Bladder microvascular endothelial cell (primary cell): ENCODE data around the gene GRAP2. TPM values are rescaled to one million over a fixed set of nuclear protein-coding genes. Genes with fewer than 3 reads are reported as not detected.

ENCODE experiments used
- total RNA-seq: library from RNA; depleted of rRNA; stranded (reverse); fragments of >200 nt; gene quantifications from 2 replicates; pipeline ENCODE4 v1.2.3, GENCODE V29; 2014

The GRAP2 gene
- 0.06 TPM in 1 of 2 replicates, not detected in the other for total RNA-seq

DNA sequence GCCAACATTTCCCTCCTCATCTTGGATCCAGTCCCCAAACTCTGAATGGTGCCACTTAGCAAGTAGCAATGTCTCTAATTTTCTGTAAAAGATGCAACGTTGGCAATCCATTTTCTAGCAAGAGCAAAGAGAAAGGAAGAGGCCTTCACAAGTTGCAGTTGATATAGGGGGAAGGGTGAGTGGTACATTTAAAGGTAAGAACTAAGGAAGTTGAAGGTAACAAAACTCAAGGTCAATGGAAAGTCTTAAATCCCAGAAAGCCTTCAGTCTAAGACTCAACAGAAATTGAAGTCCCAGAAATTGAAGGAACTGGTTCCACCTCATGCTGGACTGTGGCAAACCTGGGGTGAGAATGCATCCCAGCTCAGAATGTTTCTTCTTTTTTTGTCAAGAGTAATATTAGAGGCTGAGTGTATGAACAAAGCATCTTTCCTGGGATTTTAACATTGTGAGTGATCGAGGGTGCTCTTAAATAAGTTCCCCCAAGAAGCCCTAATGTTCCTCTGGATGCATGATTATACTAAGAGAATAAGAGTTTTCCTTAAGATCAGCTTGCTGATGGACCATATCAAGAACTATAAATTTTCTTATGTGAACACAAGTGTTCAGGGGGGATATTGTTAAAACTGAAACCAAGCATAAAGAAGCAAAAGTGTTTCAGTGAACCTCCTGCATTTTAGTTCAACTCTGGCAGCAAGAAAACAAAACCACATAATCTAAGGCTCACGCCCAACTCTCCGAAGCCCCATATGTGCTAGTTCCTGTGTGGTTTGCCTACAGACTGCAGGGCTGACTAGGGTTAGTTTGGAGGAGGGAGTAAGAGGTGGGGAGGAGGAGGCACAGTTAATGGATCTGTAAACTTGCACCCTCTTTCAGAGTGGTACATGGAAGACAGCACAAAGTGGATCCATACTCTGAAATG is at the start of gene GRAP2:
GRAP2 (plus strand) TSS at position 779 of the 922 bp plus-strand sequence. CDS start 46,023 bp downstream, outside the sequence.

DNA sequence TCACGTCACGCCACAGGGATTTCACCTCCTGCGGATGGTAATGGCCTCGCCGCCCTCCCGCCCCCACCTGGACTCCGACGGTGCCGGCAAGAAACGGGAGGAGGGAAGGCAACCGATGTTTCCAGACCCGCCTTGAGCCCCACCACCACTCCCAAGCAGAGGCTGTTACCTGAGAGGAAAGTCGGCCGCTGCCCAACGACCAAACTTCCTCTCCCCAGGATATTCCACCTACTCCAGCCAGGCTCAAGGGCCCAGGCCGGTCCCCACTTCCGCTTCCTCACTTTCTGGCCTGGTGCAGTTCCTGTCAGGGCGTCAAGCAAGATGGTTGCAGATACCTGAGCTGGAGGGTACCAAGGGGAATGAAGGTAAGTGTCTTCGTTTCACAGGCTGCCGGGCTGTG is 7.4 kb upstream of the GRAP2 start, which contains the start of gene ENTHD1:
ENTHD1 (minus strand) TSS at position 235 of the 400 bp plus-strand sequence. CDS start 6,012 bp downstream, outside the sequence.

DNA sequence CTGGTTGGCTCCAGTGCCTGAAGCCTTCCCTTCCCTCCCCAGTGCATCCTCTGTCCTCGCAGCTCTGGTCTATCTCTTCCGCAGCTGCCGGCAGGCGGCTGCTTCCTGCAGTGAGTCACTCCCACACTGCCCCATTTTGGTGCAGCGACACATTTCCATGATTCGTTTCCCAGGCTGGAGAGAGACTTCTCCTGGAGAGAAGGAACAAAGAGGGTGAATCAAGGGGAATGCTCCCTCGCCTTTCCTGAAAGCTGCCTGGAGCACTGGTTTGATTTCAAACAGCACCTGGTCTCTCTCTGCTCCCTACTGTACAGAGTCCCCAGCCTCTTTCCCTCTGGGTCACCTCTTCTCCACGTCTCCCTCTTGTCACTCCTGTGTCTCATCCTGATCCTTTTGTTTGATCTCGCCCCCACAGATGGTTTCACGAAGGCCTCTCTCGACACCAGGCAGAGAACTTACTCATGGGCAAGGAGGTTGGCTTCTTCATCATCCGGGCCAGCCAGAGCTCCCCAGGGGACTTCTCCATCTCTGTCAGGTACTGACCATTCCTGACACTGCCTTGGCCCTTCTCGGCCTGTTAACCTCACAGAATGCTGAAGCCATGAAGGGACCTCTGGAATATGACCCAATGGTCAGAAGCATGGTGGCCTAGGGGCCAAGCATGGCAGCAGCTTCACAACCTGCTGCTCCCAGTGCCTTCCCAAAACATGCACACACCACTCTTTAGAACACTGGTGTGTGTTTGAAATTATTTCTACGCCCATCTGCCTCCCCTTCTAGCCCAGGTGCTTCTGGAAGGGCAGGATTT is 59.0 kb downstream of the GRAP2 start, which contains the start of gene TMA7B:
TMA7B (plus strand) TSS at position 758 of the 808 bp plus-strand sequence. CDS start 3,978 bp downstream, outside the sequence.

DNA sequence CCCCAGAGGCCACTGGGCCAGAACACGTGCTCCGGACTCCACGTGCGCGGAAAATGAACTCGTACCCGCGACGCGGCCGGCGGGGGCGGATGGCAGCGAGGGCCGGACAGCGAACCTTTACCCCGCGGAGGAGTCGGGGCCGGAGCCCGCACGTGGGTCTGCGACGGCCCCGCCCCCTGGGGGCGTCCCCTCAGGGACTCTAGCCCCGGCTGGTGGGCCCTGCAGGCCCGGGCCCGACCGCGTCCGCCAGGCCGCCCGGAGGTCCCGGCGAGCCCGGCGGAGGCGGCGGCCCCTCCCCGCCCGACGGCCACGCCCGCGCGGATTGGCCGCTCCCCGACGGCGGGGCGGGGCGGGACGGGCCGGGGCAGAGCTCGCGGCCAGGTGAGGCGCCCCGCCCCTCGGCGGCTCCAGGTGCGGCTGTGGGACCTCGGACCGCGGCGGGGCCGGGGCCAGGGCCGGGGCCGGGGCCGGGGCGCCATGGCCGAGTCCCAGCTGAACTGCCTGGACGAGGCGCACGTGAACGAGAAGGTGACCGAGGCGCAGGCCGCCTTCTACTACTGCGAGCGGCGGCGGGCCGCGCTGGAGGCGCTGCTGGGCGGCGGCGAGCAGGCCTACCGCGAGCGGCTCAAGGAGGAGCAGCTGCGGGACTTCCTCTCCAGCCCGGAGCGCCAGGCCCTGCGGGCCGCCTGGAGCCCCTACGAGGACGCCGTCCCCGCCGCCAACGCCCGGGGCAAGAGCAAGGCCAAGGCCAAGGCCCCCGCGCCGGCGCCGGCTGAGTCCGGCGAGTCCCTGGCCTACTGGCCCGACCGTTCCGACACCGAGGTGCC is 93.9 kb downstream of the GRAP2 start, which contains the start of gene FAM83F:
FAM83F (plus strand) TSS at position 389 of the 827 bp plus-strand sequence; CDS start at position 478, 89 bp downstream.

Other genes starting within 250 kb of the GRAP2 start
- not detected in 2 replicates for gene ENTHD1, start 7.3 kb upstream of the GRAP2 start, total RNA-seq
- gene TMA7B, start 59.3 kb downstream of the GRAP2 start, total RNA-seq: not detected in 2 replicates
- under 0.01 TPM in 1 of 2 replicates, not detected in the other for gene FAM83F, start 93.9 kb downstream of the GRAP2 start, total RNA-seq